CD4-positive, alpha-beta T cell (primary cell): ENCODE measurements around the gene SRBD1. TPM values are rescaled to one million over a fixed set of nuclear protein-coding genes. Genes with fewer than 3 reads are reported as not detected.

Source experiments
- ATAC-seq: fragments of 200-7000 bp; cut with Tn5 transposase; one replicate; pipeline ENCODE4 v1.10.0; 2022; ENCODE audit warnings: mild to moderate bottlenecking; ENCODE audit not compliant: poor library complexity
- CTCF ChIA-PET: fragments of 350-600 bp; sonication (Branson Sonifier 250); formaldehyde crosslinking; loops from one replicate; lab custom pipeline; 2021; ENCODE audit warnings: antibody characterized with exemption, inconsistent platforms; lab: Charles Lee
- POLR2A ChIA-PET: fragments of 350-600 bp; sonication (Branson Sonifier 250); formaldehyde crosslinking; loops from one replicate; lab custom pipeline; 2021; ENCODE audit warnings: antibody characterized with exemption, inconsistent platforms; lab: Charles Lee
- DNase-seq, 14 experiments: peaks; one replicate each; pipeline ENCODE4 v3.0.0-alpha.2; 2013 to 2020; ENCODE audit warnings: mixed read lengths in 2 of 14
- H3K27ac ChIP-seq, 2 donors: one replicate each; pipeline versions ENCODE4 v1.5.1 to v1.7.0; 2013; ENCODE audit warnings: low read length in 2 of 2, low read depth in 1 of 2, mild to moderate bottlenecking in 1 of 2
- H3K27me3 ChIP-seq, 2 experiments: 1 replicate in 1 of 2; 2 replicates in 1 of 2; pipeline versions ENCODE4 v1.6.1 to v1.7.0; 2013; ENCODE audit warnings: low read length in 2 of 2, control low read depth in 1 of 2, mild to moderate bottlenecking in 1 of 2, moderate library complexity in 1 of 2; ENCODE audit not compliant: insufficient read depth in 2 of 2, control insufficient read depth in 1 of 2
- H3K36me3 ChIP-seq: one replicate; pipeline ENCODE4 v1.6.1; 2013; ENCODE audit warnings: low read length, control low read depth; ENCODE audit not compliant: insufficient read depth
- H3K4me1 ChIP-seq: one replicate; pipeline ENCODE4 v1.6.1; 2013; ENCODE audit warnings: low read length, control low read depth; ENCODE audit not compliant: insufficient read depth
- H3K4me3 ChIP-seq: one replicate; pipeline ENCODE4 v1.5.1; 2013; ENCODE audit warnings: mild to moderate bottlenecking, low read length, moderate library complexity
- H3K9me3 ChIP-seq, 2 experiments: 1 replicate in 1 of 2; 2 replicates in 1 of 2; pipeline versions ENCODE4 v1.6.1 to v1.7.0; 2013; ENCODE audit warnings: low read length in 2 of 2, mild to moderate bottlenecking in 2 of 2, control low read depth in 1 of 2, moderate library complexity in 1 of 2; ENCODE audit not compliant: control insufficient read depth in 1 of 2, insufficient read depth in 1 of 2
- H3K27ac Mint-ChIP-seq: one replicate; pipeline ENCODE4 v1.8.0; 2020; ENCODE audit warnings: mixed read lengths
- H3K27me3 Mint-ChIP-seq: one replicate; pipeline ENCODE4 v1.8.0; 2021; ENCODE audit warnings: mixed read lengths
- H3K36me3 Mint-ChIP-seq: one replicate; pipeline ENCODE4 v1.8.0; 2021; ENCODE audit warnings: low read depth, mixed read lengths
- H3K4me1 Mint-ChIP-seq: one replicate; pipeline ENCODE4 v1.8.0; 2021; ENCODE audit warnings: low read depth, mixed read lengths
- H3K4me3 Mint-ChIP-seq: one replicate; pipeline ENCODE4 v1.8.0; 2020; ENCODE audit warnings: mild to moderate bottlenecking, mixed read lengths
- H3K9me3 Mint-ChIP-seq: one replicate; pipeline ENCODE4 v1.8.0; 2020; ENCODE audit warnings: mixed read lengths
- intact Hi-C, 2 experiments: fragments of 100-400 bp; cut with DNase I in 1 of 2; cut with micrococcal nuclease in 1 of 2; formaldehyde crosslinking; loops; one replicate each; pipeline versions ENCODE4 v1.15.1 to v1.9.0; 2023 to 2025; cut with DNase I, micrococcal nuclease
- total RNA-seq, 174 experiments: library from RNA in 2 of 174; stranded (reverse) in 2 of 174; gene quantifications; one replicate each; pipeline ENCODE4 v1.2.3 and lab custom pipeline; 2021 to 2026
- TF ChIP-seq, protein P1 (sequence below): fragments of 200-600 bp; IDR thresholded peaks from one replicate; pipeline ENCODE4 v1.8.0; 2022; ENCODE audit warnings: antibody characterized with exemption, mild to moderate bottlenecking

SRBD1 gene
- total RNA-seq, 2 experiments from 2014 or later: 14.2 to 16.0 TPM

DNA sequence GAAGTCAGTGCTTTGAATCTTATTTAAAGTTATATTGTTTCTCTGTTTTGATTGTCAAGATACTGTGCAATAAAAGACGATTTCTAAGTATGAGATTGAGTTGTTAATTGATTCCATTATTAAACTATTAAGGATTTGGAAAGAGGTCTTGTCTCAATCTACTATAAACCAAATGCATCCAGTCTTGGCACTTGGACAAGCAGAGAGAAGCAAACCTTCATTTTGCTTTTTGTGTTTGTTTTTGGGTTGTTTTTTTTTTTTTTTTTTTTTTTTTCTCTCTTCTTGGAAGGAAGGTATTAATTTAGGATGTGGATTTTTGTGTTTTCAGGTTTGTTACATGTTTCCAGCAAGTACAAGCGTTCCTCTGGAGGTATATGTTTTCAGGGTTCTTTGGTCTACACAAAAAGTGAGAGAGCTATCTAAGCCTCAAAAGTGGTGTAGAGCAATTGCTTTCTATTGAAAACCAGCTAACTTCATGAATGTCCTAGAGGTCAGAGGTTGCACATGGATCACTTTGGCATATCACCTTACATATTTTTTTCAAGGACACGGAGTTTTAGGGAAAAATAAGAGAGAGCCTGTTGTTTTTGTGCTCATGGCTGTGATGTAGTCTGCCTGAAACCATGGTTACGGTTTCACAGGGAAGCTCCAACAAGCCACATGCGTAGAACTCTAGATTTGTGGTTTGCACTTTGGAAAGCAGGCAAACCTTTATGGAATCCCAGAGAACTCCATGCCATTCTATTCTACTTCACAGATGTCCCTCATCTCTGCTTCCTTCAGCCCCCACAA, 42.3 kb upstream of the SRBD1 start:
- peak overlapping the region; percentile 82 for H3K27ac Mint-ChIP-seq
- no peaks in the 10 kb centered on the region for H3K9me3 ChIP-seq
- peak overlapping the region; percentile 80 for H3K4me3 ChIP-seq
- H3K4me3 Mint-ChIP-seq: peak overlapping the region; percentile 97
- no peaks in the 10 kb centered on the region for H3K36me3 ChIP-seq
- ATAC-seq: no peak
- intact Hi-C loops: loop anchor here (5.0 kb wide), 2 partner anchors 86 to 884 kb away; no protein-coding TSS in a partner anchor
- ChIA-PET CTCF (interaction anchor here (0.6 to 1.0 kb wide), 2 partner anchors 96 to 125 kb away, joined by 3 read pairs; no protein-coding TSS in a partner anchor), POLR2A (interaction anchor here (1.4 kb wide), 1 partner anchor 9 kb away, joined by 3 read pairs; no protein-coding TSS in a partner anchor)
- no peaks in the 10 kb centered on the region for H3K9me3 Mint-ChIP-seq
- no peak overlapping the region for H3K27ac ChIP-seq
- H3K4me1 ChIP-seq: peaks cover 21% of the 10 kb centered on the region
- no peak for DNase-seq
- TF ChIP-seq, protein P1, sequence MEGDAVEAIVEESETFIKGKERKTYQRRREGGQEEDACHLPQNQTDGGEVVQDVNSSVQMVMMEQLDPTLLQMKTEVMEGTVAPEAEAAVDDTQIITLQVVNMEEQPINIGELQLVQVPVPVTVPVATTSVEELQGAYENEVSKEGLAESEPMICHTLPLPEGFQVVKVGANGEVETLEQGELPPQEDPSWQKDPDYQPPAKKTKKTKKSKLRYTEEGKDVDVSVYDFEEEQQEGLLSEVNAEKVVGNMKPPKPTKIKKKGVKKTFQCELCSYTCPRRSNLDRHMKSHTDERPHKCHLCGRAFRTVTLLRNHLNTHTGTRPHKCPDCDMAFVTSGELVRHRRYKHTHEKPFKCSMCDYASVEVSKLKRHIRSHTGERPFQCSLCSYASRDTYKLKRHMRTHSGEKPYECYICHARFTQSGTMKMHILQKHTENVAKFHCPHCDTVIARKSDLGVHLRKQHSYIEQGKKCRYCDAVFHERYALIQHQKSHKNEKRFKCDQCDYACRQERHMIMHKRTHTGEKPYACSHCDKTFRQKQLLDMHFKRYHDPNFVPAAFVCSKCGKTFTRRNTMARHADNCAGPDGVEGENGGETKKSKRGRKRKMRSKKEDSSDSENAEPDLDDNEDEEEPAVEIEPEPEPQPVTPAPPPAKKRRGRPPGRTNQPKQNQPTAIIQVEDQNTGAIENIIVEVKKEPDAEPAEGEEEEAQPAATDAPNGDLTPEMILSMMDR: no peak
- H3K27me3 ChIP-seq: no peaks in the 10 kb centered on the region
- H3K4me1 Mint-ChIP-seq: peaks cover 37% of the 10 kb centered on the region
- peaks cover 22% of the 10 kb centered on the region for H3K36me3 Mint-ChIP-seq
- peaks cover 5% of the 10 kb centered on the region for H3K27me3 Mint-ChIP-seq

DNA sequence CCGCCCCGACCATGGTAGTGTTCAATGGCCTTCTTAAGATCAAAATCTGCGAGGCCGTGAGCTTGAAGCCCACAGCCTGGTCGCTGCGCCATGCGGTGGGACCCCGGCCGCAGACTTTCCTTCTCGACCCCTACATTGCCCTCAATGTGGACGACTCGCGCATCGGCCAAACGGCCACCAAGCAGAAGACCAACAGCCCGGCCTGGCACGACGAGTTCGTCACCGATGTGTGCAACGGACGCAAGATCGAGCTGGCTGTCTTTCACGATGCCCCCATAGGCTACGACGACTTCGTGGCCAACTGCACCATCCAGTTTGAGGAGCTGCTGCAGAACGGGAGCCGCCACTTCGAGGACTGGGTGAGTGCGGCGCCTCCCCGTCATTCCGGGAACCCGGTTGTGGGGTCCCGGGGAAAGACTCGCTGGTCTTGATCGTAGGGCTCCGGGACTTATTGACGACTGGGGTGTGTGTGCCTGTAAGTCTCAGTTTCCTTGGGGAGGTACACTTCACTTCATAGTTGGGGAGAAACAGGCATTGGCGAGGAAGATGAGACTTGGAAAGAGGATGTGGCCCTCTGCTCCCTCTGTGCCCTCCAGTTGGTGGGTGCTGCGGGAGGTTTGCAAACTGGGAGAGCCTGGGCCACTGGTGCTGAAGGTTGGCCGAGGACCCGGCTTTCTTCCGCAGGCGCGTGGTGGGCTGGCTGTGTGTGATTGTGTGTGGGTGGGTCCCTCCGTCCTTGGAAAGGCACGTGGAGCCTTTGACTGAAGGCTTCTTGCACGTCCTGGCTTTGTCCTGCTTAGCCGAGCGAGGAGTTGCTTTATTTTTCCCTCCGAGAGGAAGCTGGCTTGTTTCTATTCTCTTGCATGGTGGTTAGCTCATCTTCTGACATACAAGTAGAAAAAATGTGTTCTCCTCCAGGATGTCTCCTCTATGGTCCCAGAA, 41.3 kb upstream of the SRBD1 start:
- H3K27ac ChIP-seq: no peak overlapping the region
- CTCF ChIA-PET: interaction anchor here (0.6 to 0.9 kb wide), 2 partner anchors 126 to 249 kb away, joined by 3 read pairs; no protein-coding TSS in a partner anchor

More for the DNA sequence above, 41.3 kb upstream of the SRBD1 start:
- no peaks in the 10 kb centered on the region for H3K9me3 ChIP-seq
- DNase-seq (peak in 13 of 14 experiments; percentile 1 to 49 (median 20)), ATAC-seq (no peak)
- Mint-ChIP-seq H3K4me3 (peak overlapping the region; percentile 97), H3K27ac (peak overlapping the region; percentile 82), H3K36me3 (peaks cover 22% of the 10 kb centered on the region), H3K9me3 (no peaks in the 10 kb centered on the region), H3K4me1 (peaks cover 37% of the 10 kb centered on the region), H3K27me3 (peaks cover 5% of the 10 kb centered on the region)
- peaks cover 21% of the 10 kb centered on the region for H3K4me1 ChIP-seq
- intact Hi-C loops: loop anchor here (5.0 kb wide), 2 partner anchors 85 to 885 kb away; no protein-coding TSS in a partner anchor
- POLR2A ChIA-PET: interaction anchor here (1.4 to 3.3 kb wide), 4 partner anchors 10 to 127 kb away, joined by 3 to 20 read pairs (median 13); partner anchors contain the start of gene SRBD1
- H3K4me3 ChIP-seq: peak overlapping the region; percentile 80
- no peaks in the 10 kb centered on the region for H3K36me3 ChIP-seq
- no peaks in the 10 kb centered on the region for H3K27me3 ChIP-seq
- TF ChIP-seq, protein P1: no peak
